ENCODE measurements around the gene C1orf52. TPM values are rescaled to one million over a fixed set of nuclear protein-coding genes. Genes with fewer than 3 reads are reported as not detected.

The C1orf52 gene
- total RNA-seq, 1 donor from 2014 or later: 26.3 TPM

DNA sequence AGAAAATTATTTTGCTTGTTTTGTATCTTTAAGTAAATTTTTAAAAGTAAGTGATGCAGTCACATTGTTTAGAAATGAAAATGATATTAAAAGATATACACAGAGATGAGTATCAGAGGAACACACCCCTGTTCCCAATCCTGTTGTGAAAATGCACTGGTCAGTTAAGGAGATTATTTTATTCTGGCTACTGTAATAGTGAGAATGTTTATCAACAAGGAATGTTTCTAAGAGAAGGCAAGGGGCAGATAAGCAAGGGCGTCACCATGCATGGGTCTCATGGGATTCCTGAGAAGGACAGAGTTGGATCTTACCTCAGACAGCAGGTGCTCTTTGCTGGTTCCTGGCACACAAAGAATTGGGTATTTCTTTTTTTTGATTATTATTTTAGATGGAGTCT lies 21.8 kb downstream of the C1orf52 start:
- DNase-seq (ENCODE audit: extremely low read depth, low read depth, low spot score): no peak

DNA sequence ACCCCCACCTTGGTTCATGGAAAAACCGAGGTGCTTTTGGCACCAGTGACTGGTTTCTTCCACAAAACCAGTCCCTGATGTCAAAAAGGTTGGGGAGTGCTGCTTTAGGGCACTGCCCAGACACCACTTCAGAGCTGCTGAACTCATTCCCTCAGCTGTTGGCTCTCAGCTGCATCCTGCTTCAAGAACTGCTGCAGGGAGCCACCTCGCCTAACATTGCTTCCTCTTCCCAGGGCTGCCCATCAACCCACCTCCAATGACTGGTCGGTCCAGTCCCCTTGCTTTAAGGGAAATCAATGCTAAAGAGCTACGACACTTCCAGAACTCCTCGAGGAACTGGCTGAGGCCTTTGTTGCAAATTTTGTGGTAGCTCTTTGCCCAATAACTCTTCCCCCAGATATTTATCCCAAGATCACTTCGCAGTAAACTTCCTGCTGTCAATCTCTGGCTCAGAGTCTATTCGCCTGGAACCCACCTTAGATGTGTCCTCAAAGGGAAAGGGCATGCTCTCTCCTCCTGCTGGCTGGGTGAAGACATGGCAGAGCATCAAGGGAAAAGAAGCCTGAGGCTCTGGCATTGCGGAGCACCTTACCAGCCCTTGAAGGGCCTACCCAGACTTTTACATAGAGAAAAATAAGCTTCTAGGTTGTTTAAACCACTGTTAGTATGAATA lies 29.0 kb downstream of the C1orf52 start:
- no peak for DNase-seq (ENCODE audit: extremely low read depth, low read depth, low spot score)

DNA sequence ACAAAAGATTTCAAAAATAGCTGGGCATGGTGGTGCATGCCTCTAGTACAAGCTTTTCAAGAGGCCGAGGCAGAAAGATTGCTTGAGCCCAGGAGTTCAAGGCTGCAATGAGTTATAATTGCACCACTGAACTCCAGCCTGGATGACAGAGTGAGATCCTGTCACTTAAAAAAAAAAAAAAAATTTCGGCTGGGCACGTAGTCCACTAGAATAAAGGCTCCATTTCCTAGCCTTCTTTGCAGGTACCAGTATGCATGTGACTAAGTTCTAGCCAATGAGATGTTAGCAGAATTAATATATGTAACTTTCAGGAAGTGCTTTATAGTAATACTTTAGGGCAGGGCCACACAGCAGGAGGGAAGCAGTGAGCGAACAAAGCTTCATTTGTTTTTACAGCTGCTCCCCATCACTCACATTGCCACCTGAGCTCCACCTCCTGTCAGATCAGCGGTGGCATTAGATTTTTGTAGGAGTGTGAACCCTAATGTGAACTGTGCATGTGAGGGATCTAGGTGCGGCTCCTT lies 29.8 kb downstream of the C1orf52 start:
- no peak for DNase-seq (ENCODE audit: extremely low read depth, low read depth, low spot score)

DNA sequence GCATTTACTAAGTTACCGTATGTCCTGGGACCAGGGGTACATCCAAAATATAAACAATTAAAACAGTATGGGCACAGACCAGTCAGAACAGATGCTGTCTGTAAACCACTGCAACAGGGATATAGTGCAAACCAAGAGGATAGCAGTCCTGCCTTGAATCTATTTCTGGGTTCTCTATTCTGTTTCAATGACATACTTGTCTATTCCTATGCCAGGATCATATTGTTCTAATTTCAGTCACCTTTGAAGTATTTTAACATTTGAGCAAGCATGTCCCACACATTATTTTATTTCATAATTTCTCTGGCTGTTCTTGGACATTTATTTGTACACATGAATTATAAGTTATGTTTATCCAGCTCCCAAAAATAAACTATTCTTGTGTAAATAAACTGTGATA lies 30.5 kb downstream of the C1orf52 start:
- no peak for DNase-seq (ENCODE audit: extremely low read depth, low read depth, low spot score)

DNA sequence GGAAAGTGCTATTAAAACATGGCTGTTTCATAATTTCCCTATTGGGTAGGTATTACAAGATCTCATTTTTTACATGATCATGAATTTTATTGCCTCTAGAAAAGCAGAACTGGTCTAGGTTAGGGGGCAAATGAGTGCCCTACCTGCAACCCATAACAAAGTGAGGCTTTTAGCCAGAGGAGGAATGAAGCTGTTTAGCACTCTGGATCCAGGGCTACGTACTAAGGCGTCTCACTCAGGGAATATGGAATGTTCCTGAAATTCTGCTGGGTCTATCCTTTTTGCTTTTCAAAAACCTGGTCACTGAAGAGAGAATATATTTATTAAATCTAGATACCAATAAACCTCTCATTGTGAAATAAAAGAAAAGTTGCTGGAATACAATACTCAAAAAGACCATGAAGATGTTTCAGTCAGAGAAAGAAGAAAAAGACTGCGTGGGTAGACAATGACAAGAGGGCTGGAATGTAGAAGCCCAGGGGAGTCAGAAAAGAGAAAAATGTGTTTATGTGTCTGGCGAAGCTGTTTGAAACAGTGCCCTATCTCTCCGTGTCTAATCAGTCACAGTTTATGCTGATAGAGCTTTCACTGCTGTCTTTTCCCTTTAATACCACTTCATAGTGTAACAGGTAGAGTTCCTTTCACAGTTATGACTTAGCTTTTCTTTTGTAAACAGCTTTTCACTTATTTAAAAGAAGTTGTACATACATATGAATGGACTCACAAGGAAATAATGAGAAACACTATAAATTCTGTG lies 33.7 kb downstream of the C1orf52 start:
- no peak for DNase-seq (ENCODE audit: extremely low read depth, low read depth, low spot score)

DNA sequence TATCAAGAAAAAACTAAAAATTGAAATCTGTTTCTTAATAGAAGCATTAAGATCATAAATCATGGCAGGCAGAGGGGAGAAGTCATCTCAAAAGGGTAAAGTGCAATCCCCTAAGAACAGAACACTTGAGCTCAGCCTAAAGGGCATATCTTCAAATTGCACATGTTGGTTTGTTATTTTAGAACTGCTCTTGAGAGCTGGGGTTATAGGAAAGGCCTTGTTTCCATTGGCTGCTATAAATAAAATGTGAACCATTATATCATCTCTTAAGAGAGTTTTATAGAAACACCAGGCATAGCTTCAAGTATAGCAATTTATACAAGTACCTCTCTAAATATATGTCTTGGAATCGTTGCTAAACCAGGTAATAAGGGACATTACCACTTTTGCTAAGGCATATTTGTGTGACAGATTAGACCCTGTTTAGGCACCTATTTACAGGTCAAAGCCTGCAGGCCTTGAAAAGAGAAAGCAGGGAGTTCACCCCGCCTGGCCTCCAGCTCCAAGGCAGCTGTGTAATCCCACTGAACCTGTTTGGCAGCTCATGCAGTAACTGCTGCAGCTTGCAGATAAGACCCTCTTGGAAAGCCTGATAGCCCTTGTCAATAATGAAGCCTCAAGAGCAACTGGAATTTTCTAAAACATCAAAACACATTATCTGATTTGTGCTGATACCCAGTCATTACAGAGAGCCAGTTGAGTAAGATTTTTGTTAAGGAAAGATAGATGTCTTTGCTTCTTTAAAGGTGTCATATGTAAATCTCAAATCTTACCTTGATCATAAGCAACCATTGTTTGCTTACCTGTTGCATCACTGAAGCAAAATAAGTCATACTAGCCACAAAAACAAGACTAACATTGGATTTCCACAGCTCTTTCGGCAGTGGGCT lies 34.5 kb downstream of the C1orf52 start:
- DNase-seq (ENCODE audit: extremely low read depth, low read depth, low spot score): no peak

DNA sequence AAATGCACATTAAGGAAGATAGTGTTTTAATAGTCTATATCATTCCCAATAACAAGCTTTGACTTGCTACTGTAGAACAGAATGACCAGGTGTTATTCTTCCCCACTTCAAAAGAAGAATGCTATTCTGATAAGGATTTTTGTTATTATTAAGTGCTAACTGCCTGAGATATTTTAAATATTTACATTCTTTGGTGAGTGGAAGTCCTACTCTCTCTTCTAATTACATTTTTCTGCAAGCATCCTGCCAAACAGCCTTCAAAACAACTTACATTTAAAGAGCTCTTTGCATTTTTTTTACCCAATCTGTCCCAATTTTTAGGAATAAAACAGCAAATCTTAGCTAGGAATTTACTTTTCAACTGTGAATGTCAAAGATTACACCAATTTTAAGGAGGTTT lies 35.2 kb downstream of the C1orf52 start:
- DNase-seq (ENCODE audit: extremely low read depth, low read depth, low spot score): no peak

DNA sequence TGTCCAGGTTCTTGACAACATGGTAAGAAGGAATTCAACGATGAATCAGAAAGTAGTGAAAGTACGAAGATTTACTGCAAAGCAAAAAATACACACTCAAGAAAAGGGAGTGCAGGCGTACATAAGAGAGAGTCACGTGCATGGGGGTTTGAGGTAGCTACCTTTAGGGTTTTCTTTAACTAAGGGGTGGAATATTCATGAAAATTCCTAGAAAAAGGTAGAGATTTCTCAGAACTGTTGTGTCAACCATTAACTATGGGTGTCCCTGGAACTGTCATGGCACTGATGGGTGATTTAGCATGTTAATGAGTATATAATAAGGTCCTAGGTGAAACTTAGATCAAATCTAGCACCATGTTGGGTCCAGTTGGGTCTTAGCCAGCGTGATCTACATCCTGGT lies 36.1 kb downstream of the C1orf52 start:
- DNase-seq (ENCODE audit: extremely low read depth, low read depth, low spot score): no peak

DNA sequence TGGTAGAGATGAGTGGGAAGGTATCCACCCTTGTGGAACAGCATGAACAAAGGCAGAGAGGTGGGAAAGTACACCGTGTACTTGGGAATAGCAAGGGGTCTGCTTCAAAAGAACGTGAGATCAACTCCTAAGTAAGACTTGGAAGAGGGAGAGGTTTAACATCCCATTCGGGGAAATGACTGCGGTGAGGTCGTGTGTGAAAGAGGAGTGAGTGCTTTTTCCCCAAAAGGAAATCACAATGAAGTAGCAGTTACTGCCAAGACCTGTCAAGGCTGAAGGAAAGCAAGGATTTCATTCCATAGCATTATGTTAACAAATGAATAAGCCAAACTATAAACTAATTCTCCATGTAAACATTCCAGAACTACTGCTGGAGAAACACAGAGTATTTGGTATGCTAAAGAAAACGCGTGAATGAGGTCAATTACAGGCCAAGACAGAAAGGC lies 38.7 kb downstream of the C1orf52 start:
- no peak for DNase-seq (ENCODE audit: extremely low read depth, low read depth, low spot score)

DNA sequence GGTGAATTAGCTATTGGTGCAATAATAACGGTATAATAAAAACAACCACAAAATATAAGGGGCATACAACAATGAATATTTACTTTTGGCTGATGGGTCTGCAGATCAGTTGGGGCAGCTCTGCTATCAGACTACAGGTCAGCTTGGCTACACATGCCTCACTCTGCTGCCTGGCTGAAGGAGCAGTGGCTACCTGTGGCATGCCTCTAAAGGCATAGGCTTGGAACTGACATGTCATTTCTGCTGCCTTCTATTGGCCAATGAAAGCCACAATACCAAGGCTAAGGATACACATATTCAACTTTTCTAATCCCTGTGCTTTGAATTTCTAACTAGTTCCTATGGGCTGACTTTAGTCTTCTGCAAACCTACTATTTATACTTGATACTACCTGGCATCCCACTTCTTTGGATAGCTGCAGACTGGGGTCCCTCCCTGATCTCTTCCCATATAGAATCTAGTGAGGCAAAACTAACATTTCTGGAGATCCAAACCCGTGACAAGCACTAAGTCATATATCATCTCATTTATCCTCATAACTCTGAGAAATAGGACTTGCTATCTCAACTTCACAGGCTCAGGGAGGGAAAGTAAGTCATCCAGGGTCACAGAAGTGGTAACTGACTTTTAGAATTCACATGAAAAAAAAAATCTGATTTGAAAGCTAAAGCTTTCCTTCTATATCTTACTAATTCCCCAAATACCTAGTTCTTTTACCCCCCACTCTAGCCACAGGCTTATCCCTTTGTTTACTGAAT lies 39.4 kb downstream of the C1orf52 start:
- no peak for DNase-seq (ENCODE audit: extremely low read depth, low read depth, low spot score)

DNA sequence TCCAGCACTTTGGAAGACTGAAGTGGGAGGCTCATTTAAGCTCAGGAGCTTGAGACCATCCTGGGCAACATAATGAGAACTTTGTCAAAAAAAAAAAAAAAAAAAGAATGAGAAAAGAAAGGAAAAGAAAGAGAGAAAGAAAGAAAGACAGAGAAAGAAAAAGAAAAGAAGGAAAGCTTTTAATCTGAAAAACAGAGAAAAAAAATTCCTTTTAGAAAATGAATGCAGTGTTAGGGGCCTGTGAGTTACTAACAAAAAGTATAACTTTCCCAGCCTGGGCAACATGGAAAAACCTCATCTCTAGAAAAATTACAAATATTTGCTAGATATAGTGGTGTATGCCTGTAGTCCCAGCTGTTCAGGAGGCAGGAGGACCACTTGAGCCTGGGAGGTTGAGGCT lies 42.8 kb downstream of the C1orf52 start:
- DNase-seq (ENCODE audit: extremely low read depth, low read depth, low spot score): no peak

DNA sequence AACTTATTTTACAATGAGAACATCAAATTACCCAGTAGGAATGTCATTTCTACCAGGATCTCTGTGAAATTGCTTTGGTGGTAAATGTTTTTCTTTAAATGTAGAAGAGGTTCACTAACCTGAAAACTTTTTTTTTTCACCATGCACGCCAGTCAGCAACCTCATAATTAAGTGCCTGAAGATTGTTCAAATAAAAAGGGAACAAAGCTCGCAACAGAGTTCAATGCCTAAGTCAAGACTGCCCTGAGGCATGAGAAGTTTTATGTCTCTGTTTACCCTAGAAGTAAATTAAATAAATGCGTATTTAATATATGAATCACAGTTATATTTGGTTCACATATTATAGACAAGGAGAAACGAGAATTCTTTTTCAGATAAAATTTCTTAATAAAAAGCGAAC lies 44.8 kb downstream of the C1orf52 start:
- DNase-seq (ENCODE audit: extremely low read depth, low read depth, low spot score): no peak

DNA sequence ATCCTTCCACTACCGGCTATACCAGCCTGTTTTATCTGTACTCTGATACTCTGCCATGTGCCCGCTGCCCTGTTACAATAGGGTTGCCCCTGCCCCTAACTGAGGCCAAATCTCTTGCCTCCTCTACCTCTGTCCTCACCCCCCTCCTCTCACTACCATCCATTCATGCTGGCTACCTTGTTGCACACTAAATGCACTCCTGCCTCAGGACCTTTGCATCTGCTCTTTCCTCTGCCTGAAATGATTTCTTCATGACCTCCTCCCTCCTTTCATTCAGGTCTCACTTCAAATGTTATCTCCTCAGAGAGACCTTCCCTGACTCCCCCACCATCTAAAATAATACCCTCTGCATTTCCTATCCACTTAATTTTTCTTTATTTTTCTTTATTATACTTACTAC lies 51.0 kb downstream of the C1orf52 start:
- DNase-seq (ENCODE audit: extremely low read depth, low read depth, low spot score): no peak

DNA sequence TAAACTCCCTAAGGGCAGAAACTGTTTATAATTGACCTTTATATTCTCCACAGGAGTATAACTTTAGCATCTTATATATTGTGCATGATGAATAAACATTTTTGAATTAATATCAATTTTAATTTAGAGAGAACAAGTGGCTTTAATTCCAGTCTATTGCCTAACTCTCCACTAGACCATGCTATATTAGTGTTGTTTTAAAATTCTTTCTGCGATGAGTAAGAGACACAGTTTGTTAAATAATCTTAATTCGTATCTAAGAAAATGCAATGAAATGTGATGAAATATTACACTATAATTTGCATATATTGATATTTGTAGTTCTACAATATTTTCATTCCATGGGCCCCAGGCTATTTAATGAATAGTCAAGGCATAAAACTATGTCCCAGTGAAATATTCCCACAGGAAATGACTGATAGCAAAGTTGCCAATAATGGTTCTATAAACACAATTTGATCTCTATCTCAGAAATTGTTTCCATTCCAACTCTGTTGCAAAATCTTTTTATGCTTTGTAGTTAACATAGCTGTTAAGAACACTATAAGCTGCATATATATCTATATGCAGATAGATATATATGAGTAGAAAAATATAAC lies 55.8 kb downstream of the C1orf52 start:
- no peak for DNase-seq (ENCODE audit: extremely low read depth, low read depth, low spot score)

DNA sequence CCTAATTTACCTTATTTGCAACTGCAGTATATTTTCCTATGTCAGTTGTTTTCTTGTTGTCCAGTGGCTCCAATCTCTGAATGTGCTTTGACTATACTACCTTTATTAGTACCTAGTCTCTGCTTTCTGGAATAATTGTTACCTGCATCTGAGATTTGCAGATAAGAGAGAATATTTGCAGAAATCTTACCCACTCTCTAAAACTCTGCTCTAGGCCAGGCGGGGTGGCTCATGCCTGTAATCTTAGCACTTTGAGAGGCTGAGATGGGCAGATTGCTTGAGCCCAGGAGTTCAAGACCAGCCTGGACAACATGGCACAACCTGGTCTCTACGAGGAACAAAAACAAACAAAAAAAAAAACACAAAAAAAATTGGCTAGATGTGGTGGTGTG lies 56.6 kb downstream of the C1orf52 start:
- DNase-seq (ENCODE audit: extremely low read depth, low read depth, low spot score): no peak

DNA sequence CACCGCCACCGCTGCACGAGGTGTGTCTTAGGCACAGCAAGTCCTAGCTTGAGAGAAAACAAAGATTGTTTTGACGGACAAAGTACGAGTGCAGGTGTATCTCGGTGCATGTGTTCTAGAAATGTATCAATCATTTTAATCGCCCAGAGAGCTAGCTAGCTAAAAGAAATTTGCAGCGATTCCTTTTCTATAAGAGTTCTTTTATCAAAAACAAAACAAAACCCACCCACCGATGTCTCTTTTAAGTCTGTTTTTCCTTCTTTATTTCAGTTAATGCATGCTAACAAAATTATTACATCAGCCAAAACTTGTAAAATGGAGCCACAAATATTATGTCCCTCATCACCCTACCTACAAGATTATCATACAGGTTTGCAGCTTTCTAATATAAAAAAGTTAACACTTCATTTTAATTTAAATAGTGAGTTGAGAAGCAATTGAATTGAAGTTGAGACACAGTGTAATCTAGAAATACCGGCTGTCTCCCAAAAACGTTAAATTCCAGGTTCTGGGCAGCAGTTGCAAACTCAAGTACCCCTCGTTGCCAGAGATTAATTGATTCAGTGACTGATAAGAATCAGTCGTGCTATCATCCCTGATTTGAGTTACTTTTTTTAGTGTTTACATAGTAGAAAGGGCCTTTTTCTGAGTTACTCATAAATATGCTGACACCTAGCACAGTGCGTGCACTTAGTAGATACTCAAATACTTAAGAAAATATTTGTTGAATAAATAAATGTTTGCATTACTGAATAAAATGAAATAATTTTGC lies 57.2 kb downstream of the C1orf52 start:
- no peak for DNase-seq (ENCODE audit: extremely low read depth, low read depth, low spot score)

DNA sequence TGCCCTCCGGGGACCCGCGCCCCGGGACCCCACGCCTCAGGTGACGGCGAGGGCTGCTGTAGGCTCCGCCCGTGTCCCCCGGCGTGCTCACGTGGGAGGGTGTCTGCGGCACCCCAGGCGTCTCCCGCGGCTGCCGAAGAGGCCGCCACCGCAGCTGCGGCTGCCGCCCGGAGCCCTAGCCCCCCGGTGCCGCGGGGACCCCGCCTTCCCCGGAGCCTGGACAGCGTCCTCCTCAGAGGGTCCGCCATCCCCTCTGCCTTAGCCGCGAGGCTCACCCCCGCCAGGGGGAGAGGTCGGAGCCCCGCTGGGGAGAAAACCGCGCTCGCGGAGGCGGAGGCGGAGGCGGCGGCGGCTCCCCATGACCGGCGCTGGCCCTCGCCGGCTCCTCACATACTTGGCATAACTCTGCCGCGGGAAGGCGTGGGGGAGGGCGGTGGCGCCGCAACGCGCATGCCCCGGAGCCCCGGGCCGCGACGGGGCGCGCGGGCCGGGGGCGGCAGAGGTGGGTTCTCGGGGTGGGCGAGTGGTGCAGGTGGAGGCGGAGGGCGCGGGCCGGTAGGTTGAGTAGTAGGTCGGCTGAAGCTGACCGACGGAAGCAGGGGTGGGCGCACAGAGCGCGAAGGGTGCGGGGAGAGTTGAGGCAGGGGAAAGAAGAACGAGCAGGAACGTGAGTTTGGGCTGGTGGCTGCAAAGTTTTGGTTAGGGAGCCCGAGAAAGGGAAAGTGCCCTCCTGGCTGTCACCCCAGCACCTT lies 57.9 kb downstream of the C1orf52 start:
- no peak for DNase-seq (ENCODE audit: extremely low read depth, low read depth, low spot score)

DNA sequence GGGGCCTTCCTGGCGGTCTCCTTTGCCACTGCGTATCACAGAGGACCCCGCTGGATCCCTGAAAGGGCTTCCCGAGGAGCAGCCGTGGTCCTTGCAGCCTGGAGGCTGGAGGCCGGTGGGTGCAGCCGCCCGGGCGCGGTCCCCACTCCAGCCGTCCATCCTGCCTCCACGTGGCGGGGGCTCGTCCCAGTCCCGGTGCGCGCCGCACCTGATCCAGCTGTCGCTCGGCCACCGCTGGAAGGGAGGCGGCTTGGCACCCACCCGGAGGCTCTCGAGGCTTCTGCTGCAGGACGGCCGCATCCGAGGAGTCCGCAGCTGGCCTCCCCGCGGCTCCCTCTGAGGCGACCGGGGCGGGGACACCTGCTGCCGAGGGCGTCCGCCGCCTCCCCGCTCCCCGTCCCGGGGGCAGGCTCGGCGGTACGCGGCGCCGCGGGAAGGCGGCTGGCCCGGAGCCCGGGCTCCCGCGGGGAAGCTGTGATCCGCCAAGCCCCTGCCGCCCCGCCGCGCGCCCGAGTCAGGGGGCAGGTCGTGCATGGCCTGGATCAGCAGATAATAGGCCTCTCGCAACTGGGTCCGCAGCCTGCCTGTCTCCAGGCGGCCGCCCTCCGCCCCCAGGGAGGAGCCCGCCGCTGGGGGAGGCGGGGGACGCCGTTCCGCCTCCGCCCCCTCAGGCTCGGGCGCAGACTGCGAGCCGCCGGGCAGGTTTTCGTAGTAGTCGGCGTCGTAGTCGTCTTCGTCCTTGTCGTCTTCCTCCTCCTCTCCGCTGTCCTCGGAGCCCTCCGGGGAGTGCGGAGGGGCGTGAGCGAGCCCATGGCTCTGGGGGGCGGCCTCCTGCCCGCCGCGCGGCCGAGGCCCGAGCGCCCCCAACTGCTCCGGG lies 58.8 kb downstream of the C1orf52 start, which contains the start of gene SYDE2:
Gene SYDE2 (minus strand): TSS at position 554 of the 877 bp plus-strand sequence. CDS start 20 bp downstream, at position 534.
- no peak for DNase-seq (ENCODE audit: extremely low read depth, low read depth, low spot score)

All from glomerular endothelial cell (primary cell).